Measurements from ENCODE around the gene OR13C4.
"Not testable (repeated sequence)": the region's sequence is repeated elsewhere in the genome, so short reads cannot be mapped to it uniquely, and the experiment has no call there.

OR13C4 gene

GRCh38 chr9:104536756-104537155 lies 9.7 kb upstream of the OR13C4 start, which contains the start of gene OR13C3:
TSS of gene OR13C3 (minus strand) at chr9:104536856. CDS start at chr9:104536723, 133 bp downstream.
- TF ChIP-seq CTCF (IDR thresholded peaks at IDR 0.05; ENCODE audit: poor library complexity, severe bottlenecking), result no peak
- Histone ChIP-seq H3K36me3 (ENCODE audit: low read depth) (no peaks in the 10 kb centered on the region), H3K27ac (ENCODE audit: poor library complexity, severe bottlenecking) (no peak within 1 kb of the TSS), H3K9me3 (ENCODE audit: severe bottlenecking) (no peaks in the 10 kb centered on the region), H3K27me3 (ENCODE audit: insufficient read depth, poor library complexity, severe bottlenecking) (no peaks in the 10 kb centered on the region), H3K4me1 (ENCODE audit: insufficient read depth, poor library complexity, severe bottlenecking) (no peaks in the 10 kb centered on the region), H3K4me3 (ENCODE audit: severe bottlenecking) (no peak within 1 kb of the TSS)
- no peak for DNase-seq (ENCODE audit: low spot score)
- no peak for ATAC-seq (ENCODE audit: low read depth)

- not testable (repeated sequence) for H3K27ac ChIP-seq (ENCODE audit: poor library complexity, severe bottlenecking); H3K4me1 ChIP-seq (ENCODE audit: insufficient read depth, poor library complexity, severe bottlenecking); ATAC-seq (ENCODE audit: low read depth); H3K27me3 ChIP-seq (ENCODE audit: insufficient read depth, poor library complexity, severe bottlenecking); H3K9me3 ChIP-seq (ENCODE audit: severe bottlenecking); H3K4me3 ChIP-seq (ENCODE audit: severe bottlenecking); DNase-seq (ENCODE audit: low spot score); H3K36me3 ChIP-seq (ENCODE audit: low read depth)
These were observed 6.8 kb downstream of the OR13C4 start for GRCh38 chr9:104520241-104520640.

GRCh38 chr9:104514901-104515300 lies 12.1 kb downstream of the OR13C4 start:
- Histone ChIP-seq H3K27me3 (ENCODE audit: insufficient read depth, poor library complexity, severe bottlenecking) (no peaks in the 10 kb centered on the region), H3K4me3 (ENCODE audit: severe bottlenecking) (no peak overlapping the region), H3K4me1 (ENCODE audit: insufficient read depth, poor library complexity, severe bottlenecking) (no peaks in the 10 kb centered on the region), H3K27ac (ENCODE audit: poor library complexity, severe bottlenecking) (no peak overlapping the region), H3K36me3 (ENCODE audit: low read depth) (no peaks in the 10 kb centered on the region), H3K9me3 (ENCODE audit: severe bottlenecking) (no peaks in the 10 kb centered on the region)
- ATAC-seq (ENCODE audit: low read depth) (no peak), DNase-seq (ENCODE audit: low spot score) (no peak)
- TF ChIP-seq CTCF (IDR thresholded peaks at IDR 0.05; ENCODE audit: poor library complexity, severe bottlenecking), result no peak

- Histone ChIP-seq H3K36me3 (ENCODE audit: low read depth) (no peaks in the 10 kb centered on the region), H3K4me1 (ENCODE audit: insufficient read depth, poor library complexity, severe bottlenecking) (peaks cover 7% of the 10 kb centered on the region), H3K27me3 (ENCODE audit: insufficient read depth, poor library complexity, severe bottlenecking) (no peaks in the 10 kb centered on the region), H3K27ac (ENCODE audit: poor library complexity, severe bottlenecking) (no peak overlapping the region), H3K4me3 (ENCODE audit: severe bottlenecking) (no peak overlapping the region), H3K9me3 (ENCODE audit: severe bottlenecking) (no peaks in the 10 kb centered on the region)
- TF ChIP-seq CTCF (IDR thresholded peaks at IDR 0.05; ENCODE audit: poor library complexity, severe bottlenecking), result no peak
- peak; percentile 92 for ATAC-seq (ENCODE audit: low read depth)
- DNase-seq (ENCODE audit: low spot score), result no peak
These were observed 20.4 kb downstream of the OR13C4 start for GRCh38 chr9:104506565-104506964.

GRCh38 chr9:104503963-104504362 lies 23.0 kb downstream of the OR13C4 start, which contains the start of gene OR13F1:
TSS of gene OR13F1 (plus strand) at chr9:104504263. CDS start at chr9:104504263, 0 bp downstream.
- no peak within 1 kb of the TSS for H3K4me3 ChIP-seq (ENCODE audit: severe bottlenecking)
- no peaks in the 10 kb centered on the region for H3K36me3 ChIP-seq (ENCODE audit: low read depth)
- H3K27ac ChIP-seq (ENCODE audit: poor library complexity, severe bottlenecking), result no peak within 1 kb of the TSS
- peaks cover 7% of the 10 kb centered on the region for H3K4me1 ChIP-seq (ENCODE audit: insufficient read depth, poor library complexity, severe bottlenecking)
- ATAC-seq (ENCODE audit: low read depth) (no peak), DNase-seq (ENCODE audit: low spot score) (no peak)
- no peak for TF ChIP-seq CTCF (IDR thresholded peaks at IDR 0.05; ENCODE audit: poor library complexity, severe bottlenecking)
- no peaks in the 10 kb centered on the region for H3K9me3 ChIP-seq (ENCODE audit: severe bottlenecking)
- H3K27me3 ChIP-seq (ENCODE audit: insufficient read depth, poor library complexity, severe bottlenecking), result no peaks in the 10 kb centered on the region

Measured in RWPE2 (cell line).